Measurements from ENCODE around the gene CFAP141. TPM values are rescaled to one million over a fixed set of nuclear protein-coding genes. Genes with fewer than 3 reads are reported as not detected.
"Not testable (repeated sequence)": the region's sequence is repeated elsewhere in the genome, so short reads cannot be mapped to it uniquely, and the experiment has no call there.

CFAP141 gene
- total RNA-seq, 1 experiment from 2014 or later = not detected

DNA sequence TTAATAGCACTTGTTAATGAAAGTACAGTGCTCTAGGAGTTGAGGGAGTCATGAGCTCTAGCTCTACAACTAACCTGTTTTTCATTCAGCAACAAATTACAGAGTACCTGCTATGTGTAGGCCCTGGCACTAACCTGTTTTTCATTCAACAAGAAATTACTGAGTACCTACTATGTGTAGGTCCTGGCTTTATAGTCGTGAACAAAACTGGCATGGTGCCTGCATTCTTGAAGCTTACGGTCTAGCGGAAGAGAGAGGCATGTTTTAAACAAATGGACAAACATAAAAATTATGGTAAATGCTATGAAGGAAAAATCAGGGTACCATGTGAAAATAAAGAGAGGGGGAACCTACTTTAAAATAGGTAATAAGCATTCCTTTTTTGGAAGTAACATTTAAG is 12.4 kb upstream of the CFAP141 start:
- in situ Hi-C loops (cut with HindIII; ENCODE audit: low pct_unique_long_range_greater_than_20kb, low sequenced_read_pairs) = no loop called here

DNA sequence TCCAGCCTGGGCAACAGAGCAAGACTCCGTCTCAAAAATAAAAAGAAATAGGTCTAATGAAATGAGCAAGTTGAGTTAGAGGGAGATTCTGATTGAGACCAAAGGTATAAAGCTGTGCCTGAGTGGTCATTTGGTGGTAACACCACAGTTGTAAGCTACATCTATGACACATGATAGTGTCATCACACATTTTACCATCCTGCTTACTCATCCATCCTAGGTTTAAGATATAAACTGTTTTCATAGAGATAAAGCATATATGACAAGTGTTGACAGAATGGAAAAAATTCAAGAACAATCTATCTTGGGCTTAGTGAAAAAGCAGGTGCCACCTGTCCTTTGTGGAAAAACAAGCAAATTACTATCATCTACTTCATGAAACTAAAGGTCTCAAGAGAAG is 7.1 kb upstream of the CFAP141 start:
- DNase-seq (ENCODE audit: low read depth) = peak; percentile 45
- in situ Hi-C loops (cut with HindIII; ENCODE audit: low pct_unique_long_range_greater_than_20kb, low sequenced_read_pairs) = no loop called here

More for the DNA sequence above, 12.4 kb upstream of the CFAP141 start:
- no peak for DNase-seq (ENCODE audit: low read depth)

DNA sequence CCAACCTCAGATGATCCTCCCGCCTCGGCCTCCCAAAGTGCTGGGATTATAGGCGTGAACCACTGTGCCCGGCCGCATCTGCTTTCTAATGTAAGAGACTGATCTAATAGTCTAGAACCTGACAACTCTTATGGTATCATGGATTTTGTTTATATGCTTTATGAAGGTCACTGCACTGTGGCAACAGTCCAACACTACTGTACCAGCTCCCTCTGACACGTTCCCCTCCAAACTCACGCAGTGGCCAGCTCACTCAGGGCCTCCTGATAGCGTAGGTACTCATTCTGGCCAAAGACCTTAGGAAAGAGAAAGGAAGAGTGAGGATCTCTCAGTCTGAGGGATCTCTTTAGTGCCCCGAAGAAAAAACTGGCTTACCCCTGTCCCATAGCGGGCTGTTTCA is 6.0 kb upstream of the CFAP141 start:
- DNase-seq (ENCODE audit: low read depth) = no peak
- in situ Hi-C loops (cut with HindIII; ENCODE audit: low pct_unique_long_range_greater_than_20kb, low sequenced_read_pairs) = no loop called here

DNA sequence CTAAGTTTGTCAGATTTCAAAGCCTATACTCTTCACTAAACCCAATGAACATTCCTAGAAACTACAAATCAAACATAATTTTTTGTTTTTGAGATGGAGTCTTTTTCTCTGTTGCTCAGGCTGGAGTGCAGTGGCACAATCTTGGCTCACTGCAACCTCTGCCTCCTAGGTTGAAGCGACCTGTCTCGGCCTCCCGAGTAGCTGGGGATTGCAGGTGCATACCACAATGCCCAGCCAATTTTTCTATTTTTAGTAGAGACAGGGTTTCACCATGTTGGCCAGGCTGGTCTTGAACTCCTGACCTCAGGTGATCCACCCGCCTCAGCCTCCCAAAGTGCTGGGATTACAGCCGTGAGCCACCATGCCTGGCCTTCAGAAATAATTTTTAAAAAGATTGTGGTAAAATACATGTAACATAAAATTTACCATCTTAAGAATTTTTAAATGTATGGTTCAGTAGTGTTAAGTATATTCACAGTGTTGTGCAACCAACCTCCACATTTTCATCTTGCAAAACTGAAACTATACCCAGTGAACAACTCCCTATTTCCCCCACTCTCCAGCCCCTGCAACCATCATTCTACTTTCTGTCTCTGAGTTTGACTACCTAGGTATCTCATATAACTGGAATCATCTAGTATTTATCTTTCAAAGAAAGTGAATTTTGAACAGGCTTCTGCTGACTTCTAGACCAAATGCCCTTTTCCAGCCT is 2.7 kb upstream of the CFAP141 start:
- in situ Hi-C loops (cut with HindIII; ENCODE audit: low pct_unique_long_range_greater_than_20kb, low sequenced_read_pairs) = no loop called here
- no peak for DNase-seq (ENCODE audit: low read depth)

DNA sequence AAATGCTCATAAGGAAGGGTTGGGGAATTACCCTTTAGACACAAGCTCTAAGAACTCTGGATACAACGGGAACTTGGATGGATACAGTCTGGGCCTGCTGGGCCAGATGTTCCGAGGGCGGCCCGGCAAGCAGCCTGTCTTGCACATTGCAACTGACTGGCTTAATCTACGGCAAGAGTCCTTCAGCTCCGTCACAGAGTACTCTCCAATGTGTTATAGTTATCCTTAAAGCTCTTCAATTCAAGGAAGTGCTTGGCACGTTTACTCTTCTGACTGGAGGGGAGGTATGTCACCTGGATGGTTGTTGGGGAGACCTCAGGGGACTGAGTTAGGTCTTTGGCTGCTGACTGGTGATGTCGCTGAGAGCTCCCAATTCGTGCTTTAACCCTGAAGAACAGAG is 1.1 kb upstream of the CFAP141 start:
- in situ Hi-C loops (cut with HindIII; ENCODE audit: low pct_unique_long_range_greater_than_20kb, low sequenced_read_pairs) = no loop called here
- DNase-seq (ENCODE audit: low read depth) = no peak

DNA sequence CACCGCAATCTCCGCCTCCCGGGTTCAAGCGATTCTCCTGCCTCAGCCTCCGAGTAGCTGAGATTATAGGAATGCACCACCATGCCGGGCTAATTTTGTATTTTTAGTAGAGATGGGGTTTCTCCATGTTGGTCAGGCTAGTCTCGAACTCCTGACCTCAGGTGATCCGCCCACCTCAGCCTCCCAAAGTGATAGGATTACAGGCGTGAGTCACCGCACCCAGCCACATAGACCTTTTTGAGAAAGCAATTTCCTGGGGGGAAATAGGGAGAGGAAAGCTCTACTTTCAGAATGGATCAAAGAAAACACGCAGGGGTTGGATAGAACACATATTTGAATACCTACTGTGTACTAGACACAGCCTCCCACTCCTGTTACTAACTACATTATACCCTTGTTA is 355 bp downstream of the CFAP141 start:
- in situ Hi-C loops (cut with HindIII; ENCODE audit: low pct_unique_long_range_greater_than_20kb, low sequenced_read_pairs) = not testable (repeated sequence)

DNA sequence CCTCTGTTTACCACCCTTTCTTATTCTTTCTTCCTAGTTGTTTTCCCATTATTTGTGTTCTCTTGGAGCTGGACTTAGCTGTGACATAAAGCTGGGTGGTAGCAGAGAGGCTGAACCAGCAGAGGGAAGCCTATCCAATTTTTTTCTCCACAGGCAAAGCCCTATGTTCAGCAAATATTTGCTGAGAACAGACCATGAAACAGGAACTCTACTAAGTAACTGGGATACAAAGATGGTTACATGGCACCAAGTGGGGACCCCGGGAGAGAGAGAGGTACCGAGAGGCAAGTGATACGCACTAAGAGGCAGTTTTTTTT is 6.6 kb downstream of the CFAP141 start:
- in situ Hi-C loops (cut with HindIII; ENCODE audit: low pct_unique_long_range_greater_than_20kb, low sequenced_read_pairs) = no loop called here
- no peak for DNase-seq (ENCODE audit: low read depth)

More for the DNA sequence above, 355 bp downstream of the CFAP141 start:
- DNase-seq (ENCODE audit: low read depth) = not testable (repeated sequence)

DNA sequence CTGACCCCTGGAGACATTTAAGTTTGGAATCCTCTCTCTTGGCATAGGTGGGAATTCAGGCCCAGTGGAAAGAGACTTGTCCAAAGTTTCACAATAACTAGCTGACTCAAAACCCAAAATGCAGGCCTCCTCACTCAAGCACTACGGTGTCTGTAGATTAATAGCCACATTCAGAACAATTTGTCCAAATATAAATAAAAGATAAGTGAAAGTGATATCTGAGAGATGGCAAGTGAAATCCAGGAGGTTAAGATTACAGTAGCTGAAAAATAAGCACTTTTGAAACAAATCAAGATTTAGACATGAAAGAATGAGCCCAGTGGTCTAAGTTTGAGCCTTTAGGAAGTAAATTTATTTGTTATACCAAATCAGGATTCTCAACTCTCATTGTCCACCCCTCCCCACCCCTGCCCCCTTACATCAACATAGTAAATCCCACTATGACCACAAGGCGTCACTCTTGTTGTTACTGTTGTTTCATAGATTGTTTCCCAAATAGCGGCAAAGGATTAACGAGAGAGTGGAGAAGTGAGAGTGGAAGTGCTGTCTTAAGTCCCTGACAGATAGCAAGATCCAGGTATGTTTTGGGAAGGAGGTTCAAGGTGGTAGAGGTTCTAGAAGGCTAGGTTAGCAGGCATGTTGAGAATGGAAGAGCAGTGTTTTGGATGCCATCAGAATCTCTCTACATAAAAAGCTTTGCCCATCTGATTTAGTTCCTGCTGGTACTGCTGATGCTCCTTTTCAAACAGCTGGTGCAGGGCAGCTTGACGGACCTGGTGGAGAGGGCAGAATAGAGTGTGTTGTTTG is 7.2 kb downstream of the CFAP141 start:
- DNase-seq (ENCODE audit: low read depth) = peak; percentile 47

DNA sequence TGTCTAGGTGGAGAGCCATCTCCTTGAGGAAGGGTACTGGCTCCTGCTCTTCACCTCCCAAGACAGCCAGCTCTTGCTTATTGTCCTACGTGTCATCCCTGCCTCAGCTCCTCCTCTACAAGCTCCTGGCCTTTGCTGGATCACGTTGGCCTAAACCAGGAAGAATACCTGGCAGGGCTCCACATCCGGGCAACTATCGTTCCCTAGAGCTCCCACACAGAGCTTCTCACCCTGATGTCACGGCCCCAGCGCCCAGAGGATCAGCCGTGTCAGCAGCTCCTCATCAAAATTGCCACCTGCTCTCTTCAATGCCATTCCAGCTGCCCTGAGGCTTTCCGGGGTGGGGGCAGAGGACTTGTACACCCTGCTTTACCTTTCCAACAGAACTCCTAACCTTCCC is 12.3 kb downstream of the CFAP141 start:
- in situ Hi-C loops (cut with HindIII; ENCODE audit: low pct_unique_long_range_greater_than_20kb, low sequenced_read_pairs) = no loop called here
- DNase-seq (ENCODE audit: low read depth) = no peak

More for the DNA sequence above, 7.2 kb downstream of the CFAP141 start:
- in situ Hi-C loops (cut with HindIII; ENCODE audit: low pct_unique_long_range_greater_than_20kb, low sequenced_read_pairs) = no loop called here

DNA sequence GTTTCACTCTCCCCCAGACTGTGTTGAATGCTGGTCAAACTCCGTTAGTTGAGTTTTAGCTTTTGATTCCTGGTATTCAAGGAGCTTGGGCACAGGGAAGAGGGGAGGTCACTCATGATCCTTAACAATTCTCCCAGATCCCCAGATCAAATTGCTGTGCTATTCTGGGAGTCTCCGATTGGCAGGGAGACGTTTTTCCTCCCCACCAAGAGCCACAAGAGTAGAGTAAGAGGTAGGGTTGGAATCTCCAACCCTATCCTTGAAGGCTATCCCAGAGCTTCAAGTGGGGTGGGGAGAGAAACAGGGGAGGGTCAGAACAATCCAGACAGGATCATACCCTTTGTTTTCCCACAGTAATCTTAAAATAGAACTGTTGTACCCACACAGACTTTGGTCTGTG is 13.7 kb downstream of the CFAP141 start:
- in situ Hi-C loops (cut with HindIII; ENCODE audit: low pct_unique_long_range_greater_than_20kb, low sequenced_read_pairs) = no loop called here
- no peak for DNase-seq (ENCODE audit: low read depth)

DNA sequence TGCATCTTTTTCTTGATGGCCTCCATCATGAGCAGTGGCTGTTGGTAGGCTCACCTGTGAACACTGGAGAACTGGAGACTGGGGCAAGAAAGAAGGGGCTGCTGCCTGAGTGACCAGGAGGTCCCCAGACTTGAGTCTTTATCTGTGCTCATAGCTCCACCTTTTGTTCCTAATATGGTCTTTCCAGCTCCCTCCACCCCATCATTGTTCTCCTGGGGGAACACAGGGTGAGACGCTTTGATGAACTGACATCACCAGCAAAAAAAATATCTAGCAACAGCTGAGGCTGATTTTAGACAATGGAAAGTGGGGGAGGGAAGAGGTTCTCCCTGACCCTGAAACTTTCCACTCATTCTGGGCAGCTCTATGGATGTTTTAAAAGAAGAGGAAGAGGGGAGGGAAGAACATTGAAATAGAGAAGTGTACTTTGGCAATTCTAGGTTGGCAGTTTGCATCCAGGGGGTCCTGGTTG is 14.1 kb downstream of the CFAP141 start, which contains the start of gene TPM3:
Gene TPM3, minus strand, starts transcription at position 111 of the 472 bp plus-strand sequence. Its CDS starts 82 bp downstream, at position 29.
- in situ Hi-C loops (cut with HindIII; ENCODE audit: low pct_unique_long_range_greater_than_20kb, low sequenced_read_pairs) = no loop called here
- no peak for DNase-seq (ENCODE audit: low read depth)

DNA sequence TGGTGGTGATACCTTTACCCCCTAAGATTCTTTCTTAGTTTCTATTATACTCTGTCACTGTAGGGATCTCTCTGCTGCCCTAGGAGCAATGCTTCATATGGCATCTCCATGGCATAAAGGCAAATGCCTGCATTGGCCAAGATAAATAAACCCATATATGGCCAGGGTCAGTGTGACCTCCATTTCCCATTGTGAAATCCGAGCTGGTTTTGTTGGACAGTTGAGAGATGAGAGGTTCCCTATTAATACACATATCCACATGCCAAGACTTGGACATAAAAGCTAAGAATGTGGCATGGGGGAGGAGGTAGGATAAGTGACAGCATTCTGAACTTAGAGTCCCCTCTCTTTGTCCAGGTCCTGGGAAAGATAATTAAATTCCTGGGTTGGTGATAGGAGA is 15.6 kb downstream of the CFAP141 start:
- in situ Hi-C loops (cut with HindIII; ENCODE audit: low pct_unique_long_range_greater_than_20kb, low sequenced_read_pairs) = no loop called here
- peak; percentile 37 for DNase-seq (ENCODE audit: low read depth)

DNA sequence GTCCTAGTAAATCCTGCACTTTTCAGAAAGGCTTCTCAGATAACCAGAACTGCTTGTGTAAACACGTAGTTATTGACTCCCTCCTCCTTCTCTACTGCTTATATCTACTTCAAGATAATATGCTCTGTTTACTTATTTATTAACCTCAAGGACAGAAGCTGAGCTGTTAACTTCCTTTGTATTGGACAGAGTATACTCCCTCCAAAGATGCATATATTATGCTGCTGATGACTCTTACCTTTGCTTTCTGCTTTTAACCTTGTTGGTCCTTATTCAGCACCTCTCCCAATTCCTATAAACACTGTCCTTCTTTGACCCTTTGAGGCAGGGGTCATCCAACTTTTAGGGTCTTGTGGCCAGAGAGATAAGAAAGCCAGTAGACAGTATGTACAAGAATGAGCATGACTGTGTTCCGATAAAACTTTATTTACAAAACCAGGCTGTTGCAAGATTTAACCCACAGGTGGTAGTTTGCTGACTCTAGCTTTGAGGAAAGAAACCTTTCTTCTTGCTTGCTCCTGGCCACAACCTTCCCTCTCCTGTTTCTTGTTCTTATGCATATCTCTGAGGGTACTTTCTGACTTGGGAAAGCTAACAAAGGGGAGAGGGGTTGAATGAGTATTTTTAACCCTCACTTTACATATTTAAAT is 19.2 kb downstream of the CFAP141 start:
- DNase-seq (ENCODE audit: low read depth) = no peak
- in situ Hi-C loops (cut with HindIII; ENCODE audit: low pct_unique_long_range_greater_than_20kb, low sequenced_read_pairs) = no loop called here

DNA sequence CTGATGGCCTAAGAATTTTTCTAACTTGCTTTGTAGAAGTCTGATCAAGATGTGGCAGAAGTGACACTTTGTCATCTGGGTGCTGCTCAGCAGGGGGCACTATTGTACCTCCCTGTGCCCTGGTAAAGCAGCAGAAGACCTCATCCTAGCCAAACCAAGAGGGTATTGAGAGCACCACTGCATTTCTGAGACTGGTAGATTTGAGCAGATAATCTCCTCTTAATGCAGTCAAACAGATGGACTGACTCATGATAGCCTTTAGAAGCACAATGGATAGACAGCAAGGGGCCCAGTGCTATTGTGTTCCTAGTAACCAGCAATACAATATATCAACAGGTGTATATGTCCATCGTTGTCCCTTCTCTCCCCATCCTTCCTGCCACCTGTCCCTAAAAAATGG is 20.0 kb downstream of the CFAP141 start:
- DNase-seq (ENCODE audit: low read depth) = peak; percentile 30
- in situ Hi-C loops (cut with HindIII; ENCODE audit: low pct_unique_long_range_greater_than_20kb, low sequenced_read_pairs) = no loop called here

DNA sequence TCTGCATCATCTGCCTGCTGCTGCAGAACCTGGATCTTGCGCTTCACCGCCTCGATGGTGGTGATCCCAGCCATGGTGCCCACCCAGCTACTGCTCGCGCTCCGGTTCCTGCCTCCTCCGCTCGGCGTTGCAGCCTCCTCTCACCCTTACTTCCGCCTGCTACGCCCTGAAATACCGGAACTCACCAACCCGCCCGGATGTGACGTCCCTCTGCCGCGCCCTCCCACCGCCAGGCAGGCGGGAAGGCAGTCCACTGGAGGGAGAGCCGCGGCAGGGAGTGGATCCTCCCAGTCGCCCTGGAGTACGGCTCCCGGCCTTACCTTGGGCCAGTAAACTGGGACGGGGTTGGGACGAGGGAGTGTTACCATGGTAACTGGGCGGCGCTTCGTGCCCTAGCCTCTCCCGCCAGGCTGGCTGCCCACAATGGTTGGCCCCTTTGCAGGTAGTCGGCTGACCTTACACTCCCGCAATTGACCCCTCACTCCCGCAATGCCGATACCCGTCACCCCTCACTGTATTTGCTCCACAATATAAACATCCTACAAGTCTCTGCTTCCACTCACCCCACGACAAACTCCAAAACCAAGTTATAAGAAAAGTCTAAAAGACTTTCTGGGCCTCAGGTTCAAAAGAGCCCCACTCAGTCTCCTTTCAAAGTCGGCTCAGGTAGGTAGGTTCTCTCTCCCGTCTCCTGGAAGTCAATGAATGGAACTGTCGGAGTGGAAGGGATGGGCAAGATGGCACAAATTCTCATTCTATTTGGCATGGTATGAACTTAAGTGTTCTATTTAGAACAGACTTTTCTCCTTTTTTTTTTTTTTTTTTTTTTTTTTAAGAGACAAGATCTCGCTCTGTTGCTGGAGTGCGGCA is 22.9 kb downstream of the CFAP141 start:
- in situ Hi-C loops (cut with HindIII; ENCODE audit: low pct_unique_long_range_greater_than_20kb, low sequenced_read_pairs) = no loop called here
- peak; percentile 99 for DNase-seq (ENCODE audit: low read depth)

DNA sequence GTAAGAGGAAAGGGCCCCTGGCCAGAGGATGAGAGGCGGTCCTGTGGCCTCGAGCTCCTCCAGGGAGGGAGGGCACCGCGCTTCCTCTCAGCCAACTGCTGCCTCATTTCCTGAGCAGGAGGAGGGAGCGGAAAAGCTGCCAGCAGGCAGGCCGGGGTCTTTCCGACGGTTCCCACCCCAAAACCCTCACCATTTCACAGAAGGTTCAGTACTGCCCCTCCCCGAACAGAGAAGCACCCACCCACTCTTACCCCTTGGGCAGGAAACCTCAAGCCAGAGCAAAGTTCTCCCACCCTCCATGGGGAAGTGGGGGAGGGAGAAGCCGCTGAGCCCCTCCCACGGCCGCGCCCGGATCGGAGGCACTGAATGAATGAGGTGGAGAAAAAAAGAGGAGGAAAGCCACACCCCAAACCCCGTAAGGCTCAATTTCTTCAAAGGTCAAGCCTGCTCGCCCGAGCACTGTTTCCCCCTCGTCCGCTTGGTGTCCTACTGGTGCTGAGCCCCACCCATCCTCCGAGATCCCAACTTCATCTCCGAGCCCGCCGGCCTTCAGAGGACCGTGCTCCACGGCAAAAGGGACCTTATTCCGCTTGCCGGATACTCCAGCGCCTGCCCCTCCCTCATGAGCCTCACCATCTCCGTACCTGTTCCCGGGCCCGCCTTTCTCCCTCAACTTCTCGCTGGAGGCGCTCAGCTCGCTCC is 23.6 kb downstream of the CFAP141 start:
- DNase-seq (ENCODE audit: low read depth) = peak; percentile 88
- in situ Hi-C loops (cut with HindIII; ENCODE audit: low pct_unique_long_range_greater_than_20kb, low sequenced_read_pairs) = no loop called here

DNA sequence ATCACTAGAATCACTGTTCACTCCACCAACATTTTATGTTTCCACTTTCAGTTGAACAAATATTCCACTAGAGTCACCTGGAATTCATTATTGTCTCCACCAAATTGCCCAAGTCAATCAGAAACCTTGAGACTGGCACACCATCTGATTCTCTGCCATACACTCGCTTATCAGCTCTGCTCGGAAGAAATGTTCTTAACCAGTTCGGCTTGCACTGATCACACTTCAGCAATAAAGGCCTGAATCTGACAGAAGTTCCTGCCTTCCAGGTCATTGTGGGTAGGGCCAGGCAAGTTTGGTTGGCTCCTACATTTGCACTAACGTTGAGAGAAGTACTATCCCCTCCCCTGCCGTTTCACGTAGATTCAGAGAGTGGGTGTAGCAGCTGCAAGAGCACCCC is 24.2 kb downstream of the CFAP141 start:
- in situ Hi-C loops (cut with HindIII; ENCODE audit: low pct_unique_long_range_greater_than_20kb, low sequenced_read_pairs) = no loop called here
- DNase-seq (ENCODE audit: low read depth) = no peak
